ENCODE measurements around the gene TMOD1. TPM values are rescaled to one million over a fixed set of nuclear protein-coding genes. Genes with fewer than 3 reads are reported as not detected.

Gene TMOD1
- total and polyA plus RNA-seq, 4 experiments from 2014 or later = 2.1 to 3.3 (median 2.6) TPM

- Mint-ChIP-seq H3K4me1 (peaks cover 12 to 29% (median 20%) of the 10 kb centered on the region in 4 donors), H3K27me3 (no peaks in the 10 kb centered on the region), H3K27ac (peak overlapping the region in 2 of 7 donors; percentile 30 to 68), H3K4me3 (no peak overlapping the region), H3K36me3 (peaks cover 14 to 28% of the 10 kb centered on the region in 2 donors), H3K9me3 (no peaks in the 10 kb centered on the region)
- Histone ChIP-seq H3K27ac (ENCODE audit: low read depth, low read length) (no peak overlapping the region), H3K4me3 (ENCODE audit: low read length in 2 of 2) (no peak overlapping the region), H3K36me3 (ENCODE audit: insufficient read depth, low read length) (peaks cover 5% of the 10 kb centered on the region), H3K27me3 (ENCODE audit: insufficient read depth, low read length) (no peaks in the 10 kb centered on the region), H3K4me1 (ENCODE audit: insufficient read depth, low read length) (peaks cover 16% of the 10 kb centered on the region), H3K9me3 (ENCODE audit: control insufficient read depth in 1 of 2, low read length in 2 of 2) (no peaks in the 10 kb centered on the region)
- intact Hi-C loops (cut with micrococcal nuclease) = no loop called here
- no peak for DNase-seq
- ChIA-PET POLR2A (ENCODE audit: partially characterized antibody) (no interaction called here), CTCF (ENCODE audit: partially characterized antibody) (interaction anchor here (1.0 to 3.6 kb wide), 4 partner anchors 10 to 227 kb away, joined by 3 to 16 read pairs (median 4); no protein-coding TSS in a partner anchor)
These were observed 127.7 kb downstream of the TMOD1 start for GRCh38 chr9:97629156-97629555.

GRCh38 chr9:97630591-97630990 lies 129.1 kb downstream of the TMOD1 start:
- Histone ChIP-seq H3K27ac (ENCODE audit: low read depth, low read length) (no peak overlapping the region), H3K9me3 (ENCODE audit: control insufficient read depth in 1 of 2, low read length in 2 of 2) (no peaks in the 10 kb centered on the region), H3K36me3 (ENCODE audit: insufficient read depth, low read length) (peaks cover under 1% of the 10 kb centered on the region), H3K4me1 (ENCODE audit: insufficient read depth, low read length) (peaks cover 30% of the 10 kb centered on the region), H3K4me3 (ENCODE audit: low read length in 2 of 2) (no peak overlapping the region), H3K27me3 (ENCODE audit: insufficient read depth, low read length) (no peaks in the 10 kb centered on the region)
- ChIA-PET CTCF (ENCODE audit: partially characterized antibody) (interaction anchor here (0.7 to 3.6 kb wide), 5 partner anchors 12 to 219 kb away, joined by 3 to 16 read pairs (median 3); no protein-coding TSS in a partner anchor), POLR2A (ENCODE audit: partially characterized antibody) (interaction anchor here (0.6 kb wide), 1 partner anchor 407 kb away, joined by 3 read pairs; no protein-coding TSS in a partner anchor)
- intact Hi-C loops (cut with micrococcal nuclease) = loop anchor here (5.0 kb wide), 1 partner anchor 277 kb away; no protein-coding TSS in a partner anchor
- Mint-ChIP-seq H3K9me3 (no peaks in the 10 kb centered on the region), H3K27me3 (no peaks in the 10 kb centered on the region), H3K36me3 (peaks cover 6 to 20% of the 10 kb centered on the region in 2 donors), H3K27ac (peak overlapping the region in 1 of 7 donors; percentile 47), H3K4me3 (no peak overlapping the region), H3K4me1 (peaks cover 21 to 43% (median 32%) of the 10 kb centered on the region in 4 donors)
- DNase-seq = no peak

GRCh38 chr9:97632248-97632984 lies 130.9 kb downstream of the TMOD1 start:
- peak overlapping the region; percentile 96 to 100 (median 100) for H3K27ac Mint-ChIP-seq
- peaks cover 31 to 58% (median 44%) of the 10 kb centered on the region in 4 donors for H3K4me1 Mint-ChIP-seq
- Histone ChIP-seq H3K27ac (ENCODE audit: low read depth, low read length) (peak overlapping the region; percentile 92), H3K4me1 (ENCODE audit: insufficient read depth, low read length) (peaks cover 45% of the 10 kb centered on the region), H3K27me3 (ENCODE audit: insufficient read depth, low read length) (no peaks in the 10 kb centered on the region), H3K36me3 (ENCODE audit: insufficient read depth, low read length) (no peaks in the 10 kb centered on the region), H3K4me3 (ENCODE audit: low read length in 2 of 2) (peak overlapping the region; percentile 80 to 87), H3K9me3 (ENCODE audit: control insufficient read depth in 1 of 2, low read length in 2 of 2) (no peaks in the 10 kb centered on the region)
- intact Hi-C loops (cut with micrococcal nuclease) = loop anchor here (2.0 to 5.0 kb wide), 2 partner anchors 275 to 1214 kb away; partner anchors contain the start of gene ZNF367
- no peaks in the 10 kb centered on the region for H3K9me3 Mint-ChIP-seq
- H3K36me3 Mint-ChIP-seq = peaks cover under 1 to 14% of the 10 kb centered on the region in 2 donors
- peak overlapping the region; percentile 96 to 100 (median 98) for H3K4me3 Mint-ChIP-seq
- H3K27me3 Mint-ChIP-seq = no peaks in the 10 kb centered on the region
- DNase-seq = peak in 1 of 5 donors; percentile 45
- ChIA-PET CTCF (ENCODE audit: partially characterized antibody) (interaction anchor here (0.5 to 2.4 kb wide), 7 partner anchors 16 to 776 kb away, joined by 3 to 18 read pairs (median 6); no protein-coding TSS in a partner anchor), POLR2A (ENCODE audit: partially characterized antibody) (interaction anchor here (0.7 to 2.8 kb wide), 21 partner anchors 9 to 1756 kb away, joined by 3 to 49 read pairs (median 6); partner anchors contain the start of genes ANP32B, HABP4, PRXL2C and TBC1D2)

GRCh38 chr9:97632985-97633858 lies 131.8 kb downstream of the TMOD1 start, which contains the start of the genes NCBP1 and TSTD2:
NCBP1 (plus strand) TSS chr9:97633821; CDS start chr9:97633882, 61 bp downstream.
TSTD2 (minus strand) TSS chr9:97633368; CDS start chr9:97627562, 5,806 bp downstream.
- H3K27ac ChIP-seq (ENCODE audit: low read depth, low read length) = peak within 1 kb of the TSS; percentile 92
- no peaks in the 10 kb centered on the region for H3K36me3 ChIP-seq (ENCODE audit: insufficient read depth, low read length)
- Mint-ChIP-seq H3K27ac (peak within 1 kb of the TSS; percentile 96 to 100 (median 100)), H3K4me1 (peaks cover 37 to 65% (median 51%) of the 10 kb centered on the region in 4 donors), H3K36me3 (peaks cover 0 to 15% of the 10 kb centered on the region in 2 donors), H3K4me3 (peak within 1 kb of the TSS; percentile 96 to 100 (median 98)), H3K27me3 (no peaks in the 10 kb centered on the region), H3K9me3 (no peaks in the 10 kb centered on the region)
- peak; percentile 96 to 97 (median 97) for DNase-seq
- intact Hi-C loops (cut with micrococcal nuclease) = loop anchor here (1.0 to 5.0 kb wide), 8 partner anchors 64 to 1214 kb away; partner anchors contain the start of genes ANP32B, TRMO, XPA and ZNF367
- H3K4me3 ChIP-seq (ENCODE audit: low read length in 2 of 2) = peak within 1 kb of the TSS; percentile 80 to 87
- no peaks in the 10 kb centered on the region for H3K27me3 ChIP-seq (ENCODE audit: insufficient read depth, low read length)
- CTCF ChIA-PET (ENCODE audit: partially characterized antibody) = interaction anchor here (1.0 to 2.4 kb wide), 6 partner anchors 17 to 777 kb away, joined by 3 to 18 read pairs (median 6); no protein-coding TSS in a partner anchor
- POLR2A ChIA-PET (ENCODE audit: partially characterized antibody) = interaction anchor here (0.6 to 2.8 kb wide), 24 partner anchors 10 to 1757 kb away, joined by 3 to 49 read pairs (median 4); partner anchors contain the start of genes ANP32B, HABP4, PRXL2C and TBC1D2
- peaks cover 52% of the 10 kb centered on the region for H3K4me1 ChIP-seq (ENCODE audit: insufficient read depth, low read length)
- no peaks in the 10 kb centered on the region for H3K9me3 ChIP-seq (ENCODE audit: control insufficient read depth in 1 of 2, low read length in 2 of 2)

- peak overlapping the region; percentile 92 for H3K27ac ChIP-seq (ENCODE audit: low read depth, low read length)
- DNase-seq = peak in 4 of 5 donors; percentile 26 to 41 (median 34)
- intact Hi-C loops (cut with micrococcal nuclease) = loop anchor here (1.0 to 5.0 kb wide), 8 partner anchors 63 to 1215 kb away; partner anchors contain the start of genes ANP32B, TRMO, XPA and ZNF367
- H3K4me1 Mint-ChIP-seq = peaks cover 42 to 73% (median 55%) of the 10 kb centered on the region in 4 donors
- peak overlapping the region; percentile 73 to 87 for H3K4me3 ChIP-seq (ENCODE audit: low read length in 2 of 2)
- H3K9me3 Mint-ChIP-seq = no peaks in the 10 kb centered on the region
- H3K4me3 Mint-ChIP-seq = peak overlapping the region; percentile 96 to 100 (median 98)
- CTCF ChIA-PET (ENCODE audit: partially characterized antibody) = interaction anchor here (1.0 to 2.4 kb wide), 6 partner anchors 18 to 777 kb away, joined by 3 to 18 read pairs (median 6); no protein-coding TSS in a partner anchor
- H3K36me3 Mint-ChIP-seq = peaks cover 0 to 17% of the 10 kb centered on the region in 2 donors
- no peaks in the 10 kb centered on the region for H3K27me3 Mint-ChIP-seq
- no peaks in the 10 kb centered on the region for H3K9me3 ChIP-seq (ENCODE audit: control insufficient read depth in 1 of 2, low read length in 2 of 2)
- H3K36me3 ChIP-seq (ENCODE audit: insufficient read depth, low read length) = no peaks in the 10 kb centered on the region
- POLR2A ChIA-PET (ENCODE audit: partially characterized antibody) = interaction anchor here (0.6 to 2.8 kb wide), 19 partner anchors 9 to 1758 kb away, joined by 3 to 49 read pairs (median 6); partner anchors contain the start of genes ANP32B, HABP4, TBC1D2 and TDRD7
- peaks cover 60% of the 10 kb centered on the region for H3K4me1 ChIP-seq (ENCODE audit: insufficient read depth, low read length)
- H3K27me3 ChIP-seq (ENCODE audit: insufficient read depth, low read length) = no peaks in the 10 kb centered on the region
- peak overlapping the region; percentile 96 to 100 (median 100) for H3K27ac Mint-ChIP-seq
These were observed 132.5 kb downstream of the TMOD1 start for GRCh38 chr9:97633859-97634490.

GRCh38 chr9:97635026-97635425 lies 133.6 kb downstream of the TMOD1 start:
- H3K36me3 ChIP-seq (ENCODE audit: insufficient read depth, low read length) = no peaks in the 10 kb centered on the region
- H3K4me1 ChIP-seq (ENCODE audit: insufficient read depth, low read length) = peaks cover 66% of the 10 kb centered on the region
- peak overlapping the region; percentile 92 for H3K27ac ChIP-seq (ENCODE audit: low read depth, low read length)
- H3K27ac Mint-ChIP-seq = peak overlapping the region; percentile 74 to 100 (median 99)
- intact Hi-C loops (cut with micrococcal nuclease) = no loop called here
- H3K4me3 Mint-ChIP-seq = peak overlapping the region; percentile 96 to 100 (median 98)
- H3K4me3 ChIP-seq (ENCODE audit: low read length in 2 of 2) = no peak overlapping the region
- no peaks in the 10 kb centered on the region for H3K27me3 ChIP-seq (ENCODE audit: insufficient read depth, low read length)
- no peak for DNase-seq
- H3K9me3 ChIP-seq (ENCODE audit: control insufficient read depth in 1 of 2, low read length in 2 of 2) = no peaks in the 10 kb centered on the region
- peaks cover 42 to 79% (median 60%) of the 10 kb centered on the region in 4 donors for H3K4me1 Mint-ChIP-seq
- peaks cover 0 to 18% of the 10 kb centered on the region in 2 donors for H3K36me3 Mint-ChIP-seq
- no peaks in the 10 kb centered on the region for H3K9me3 Mint-ChIP-seq
- POLR2A ChIA-PET (ENCODE audit: partially characterized antibody) = interaction anchor here (1.1 kb wide), 1 partner anchor 62 kb away, joined by 7 read pairs; the partner anchor contains the start of gene XPA
- no peaks in the 10 kb centered on the region for H3K27me3 Mint-ChIP-seq
- CTCF ChIA-PET (ENCODE audit: partially characterized antibody) = no interaction called here

All from CD4-positive, alpha-beta memory T cell (primary cell).